Measurements from ENCODE around the gene SCMH1.

SCMH1 gene

DNA sequence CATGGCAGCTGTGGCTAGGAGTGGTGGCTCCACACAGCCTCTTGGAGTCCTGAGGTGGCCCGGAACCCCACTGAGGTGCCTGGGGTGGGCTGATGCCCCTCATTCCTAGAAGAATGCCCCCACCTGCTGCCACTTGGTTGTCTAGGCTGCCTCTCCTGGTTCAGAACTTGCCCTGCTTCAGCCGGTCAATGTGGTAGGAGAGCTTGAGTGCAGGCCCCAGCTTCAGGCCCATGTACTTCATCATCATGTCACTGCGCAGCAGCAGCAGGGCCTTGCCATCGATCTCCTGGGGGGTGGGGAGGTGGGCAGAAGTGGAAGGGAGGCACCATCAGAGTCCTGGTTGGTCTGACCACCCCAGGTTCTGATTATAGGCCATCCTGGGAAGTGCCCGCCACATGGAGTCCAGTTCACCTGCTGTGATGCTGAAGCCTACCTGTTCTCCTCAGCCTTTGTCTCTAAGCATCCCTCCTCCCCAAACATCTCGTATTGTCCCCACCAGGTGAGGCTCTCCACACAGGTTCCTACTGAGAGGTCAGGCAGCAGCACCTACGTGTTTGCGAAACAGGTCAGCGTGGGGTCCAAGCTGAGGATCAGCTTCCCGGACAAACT is 214.0 kb downstream of the SCMH1 start:
- no peak overlapping the region for H2AFZ ChIP-seq (ENCODE audit: low read depth, low read length, severe bottlenecking)
- no peaks in the 10 kb centered on the region; the same call in 1 of the 2 replicates for H3F3A ChIP-seq (ENCODE audit: insufficient read depth)
- H3K9me3 ChIP-seq (ENCODE audit: insufficient read depth, low read length) = no peaks in the 10 kb centered on the region
- H3K27ac ChIP-seq (ENCODE audit: low read depth, low read length) = no peak overlapping the region
- no peaks in the 10 kb centered on the region for H3K79me2 ChIP-seq (ENCODE audit: insufficient read depth, low read length)
- H3K4me3 ChIP-seq (ENCODE audit: insufficient read depth, low read length, poor library complexity, severe bottlenecking) = no peak overlapping the region
- no peak overlapping the region for H3K4me2 ChIP-seq (ENCODE audit: low read depth, low read length, poor library complexity, severe bottlenecking)
- no peaks in the 10 kb centered on the region for H4K20me1 ChIP-seq (ENCODE audit: low read depth, low read length)
- H3K27me3 ChIP-seq (ENCODE audit: low read length) = no peaks in the 10 kb centered on the region
- H3K9ac ChIP-seq (ENCODE audit: low read length) = no peak overlapping the region
- H3K36me3 ChIP-seq (ENCODE audit: low read length) = no peaks in the 10 kb centered on the region
- TF ChIP-seq EZH2phosphoT487 (conservative IDR thresholded peaks at IDR 0.05; ENCODE audit: low read length) = no peak
- TF ChIP-seq, protein P1, sequence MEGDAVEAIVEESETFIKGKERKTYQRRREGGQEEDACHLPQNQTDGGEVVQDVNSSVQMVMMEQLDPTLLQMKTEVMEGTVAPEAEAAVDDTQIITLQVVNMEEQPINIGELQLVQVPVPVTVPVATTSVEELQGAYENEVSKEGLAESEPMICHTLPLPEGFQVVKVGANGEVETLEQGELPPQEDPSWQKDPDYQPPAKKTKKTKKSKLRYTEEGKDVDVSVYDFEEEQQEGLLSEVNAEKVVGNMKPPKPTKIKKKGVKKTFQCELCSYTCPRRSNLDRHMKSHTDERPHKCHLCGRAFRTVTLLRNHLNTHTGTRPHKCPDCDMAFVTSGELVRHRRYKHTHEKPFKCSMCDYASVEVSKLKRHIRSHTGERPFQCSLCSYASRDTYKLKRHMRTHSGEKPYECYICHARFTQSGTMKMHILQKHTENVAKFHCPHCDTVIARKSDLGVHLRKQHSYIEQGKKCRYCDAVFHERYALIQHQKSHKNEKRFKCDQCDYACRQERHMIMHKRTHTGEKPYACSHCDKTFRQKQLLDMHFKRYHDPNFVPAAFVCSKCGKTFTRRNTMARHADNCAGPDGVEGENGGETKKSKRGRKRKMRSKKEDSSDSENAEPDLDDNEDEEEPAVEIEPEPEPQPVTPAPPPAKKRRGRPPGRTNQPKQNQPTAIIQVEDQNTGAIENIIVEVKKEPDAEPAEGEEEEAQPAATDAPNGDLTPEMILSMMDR (IDR thresholded peaks at IDR 0.05; ENCODE audit: insufficient read depth, low read length, poor library complexity, severe bottlenecking) = no peak
- no peaks in the 10 kb centered on the region for H3K9me2 ChIP-seq (replicated peaks; ENCODE audit: insufficient read depth, low read length)

DNA sequence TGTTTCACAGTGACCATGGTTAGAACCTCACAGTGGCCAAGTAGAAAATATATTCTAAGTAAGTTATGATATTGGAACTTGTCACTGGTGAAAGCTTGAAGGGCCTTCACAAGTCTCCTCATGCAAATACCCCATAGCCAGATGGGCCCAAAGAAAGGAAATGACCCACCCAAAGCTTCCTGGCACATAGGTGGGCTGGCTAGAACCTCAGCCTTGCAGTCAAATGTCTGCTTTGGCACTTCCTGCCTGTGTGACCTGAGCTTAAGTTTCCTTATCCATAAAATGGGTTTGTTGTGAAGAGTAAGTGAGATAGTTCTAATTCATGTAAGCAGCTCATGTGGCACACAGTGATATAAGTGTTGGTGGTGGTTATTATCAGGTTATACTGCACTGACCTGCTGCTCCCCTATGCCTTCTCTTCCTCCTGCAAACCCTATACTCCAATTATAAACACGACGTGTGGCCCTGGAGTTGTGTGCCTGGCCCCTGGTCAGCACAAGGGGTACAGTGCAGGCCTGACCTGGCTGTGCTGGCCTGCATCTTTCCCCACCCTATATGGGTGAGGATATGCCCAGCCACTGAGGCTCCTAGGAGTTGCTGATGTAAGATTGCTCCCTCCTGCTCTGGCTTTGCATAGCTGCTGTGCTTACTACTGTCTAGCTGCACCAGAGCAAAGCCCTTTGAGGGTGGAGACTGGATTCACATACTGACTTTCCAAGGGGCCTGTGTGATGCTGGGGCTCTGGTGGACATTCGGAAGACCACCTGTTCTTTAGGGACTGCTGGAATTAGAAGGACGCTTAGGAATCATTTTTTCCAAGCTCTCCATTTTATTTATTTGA is 215.9 kb downstream of the SCMH1 start:
- H3K36me3 ChIP-seq (ENCODE audit: low read length) = no peaks in the 10 kb centered on the region
- no peaks in the 10 kb centered on the region for H3K9me3 ChIP-seq (ENCODE audit: insufficient read depth, low read length)
- H3K79me2 ChIP-seq (ENCODE audit: insufficient read depth, low read length) = no peaks in the 10 kb centered on the region
- no peak overlapping the region for H3K27ac ChIP-seq (ENCODE audit: low read depth, low read length)
- TF ChIP-seq, protein P1 (IDR thresholded peaks at IDR 0.05; ENCODE audit: insufficient read depth, low read length, poor library complexity, severe bottlenecking) = no peak
- TF ChIP-seq EZH2phosphoT487 (conservative IDR thresholded peaks at IDR 0.05; ENCODE audit: low read length) = no peak
- no peaks in the 10 kb centered on the region; the same call in 1 of the 2 replicates for H3F3A ChIP-seq (ENCODE audit: insufficient read depth)
- no peaks in the 10 kb centered on the region for H3K9me2 ChIP-seq (replicated peaks; ENCODE audit: insufficient read depth, low read length)
- no peaks in the 10 kb centered on the region for H4K20me1 ChIP-seq (ENCODE audit: low read depth, low read length)
- H3K9ac ChIP-seq (ENCODE audit: low read length) = no peak overlapping the region
- H3K4me2 ChIP-seq (ENCODE audit: low read depth, low read length, poor library complexity, severe bottlenecking) = no peak overlapping the region
- no peak overlapping the region for H3K4me3 ChIP-seq (ENCODE audit: insufficient read depth, low read length, poor library complexity, severe bottlenecking)
- no peaks in the 10 kb centered on the region for H3K27me3 ChIP-seq (ENCODE audit: low read length)
- no peak overlapping the region for H2AFZ ChIP-seq (ENCODE audit: low read depth, low read length, severe bottlenecking)

DNA sequence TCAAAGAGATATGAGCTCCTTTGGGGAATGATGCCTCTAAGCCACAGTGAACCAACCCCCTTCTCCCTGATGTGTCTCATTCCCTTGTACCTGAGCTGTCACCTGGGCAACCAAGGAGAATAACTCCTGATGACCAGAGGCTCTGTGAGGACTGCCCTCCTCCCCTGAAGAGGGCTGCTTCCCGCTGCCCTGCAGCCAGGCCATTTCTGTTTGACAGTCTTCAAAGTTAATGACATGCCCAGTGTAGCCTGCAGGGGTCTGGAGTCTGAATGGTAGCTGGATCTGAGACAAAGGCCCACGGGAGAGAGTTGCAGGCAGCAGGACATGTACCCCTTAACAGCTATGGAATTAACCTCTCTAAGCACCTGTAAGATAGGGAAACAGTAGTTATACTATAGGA is 217.2 kb downstream of the SCMH1 start:
- H3K9ac ChIP-seq (ENCODE audit: low read length) = no peak overlapping the region
- H3F3A ChIP-seq (ENCODE audit: insufficient read depth) = no peaks in the 10 kb centered on the region; the same call in 1 of the 2 replicates
- no peak overlapping the region for H3K4me3 ChIP-seq (ENCODE audit: insufficient read depth, low read length, poor library complexity, severe bottlenecking)
- H3K27ac ChIP-seq (ENCODE audit: low read depth, low read length) = no peak overlapping the region
- H3K9me3 ChIP-seq (ENCODE audit: insufficient read depth, low read length) = no peaks in the 10 kb centered on the region
- H3K4me2 ChIP-seq (ENCODE audit: low read depth, low read length, poor library complexity, severe bottlenecking) = no peak overlapping the region
- H3K9me2 ChIP-seq (replicated peaks; ENCODE audit: insufficient read depth, low read length) = no peaks in the 10 kb centered on the region
- H3K36me3 ChIP-seq (ENCODE audit: low read length) = no peaks in the 10 kb centered on the region
- no peaks in the 10 kb centered on the region for H3K27me3 ChIP-seq (ENCODE audit: low read length)
- no peaks in the 10 kb centered on the region for H3K79me2 ChIP-seq (ENCODE audit: insufficient read depth, low read length)
- H2AFZ ChIP-seq (ENCODE audit: low read depth, low read length, severe bottlenecking) = no peak overlapping the region
- TF ChIP-seq, protein P1 (IDR thresholded peaks at IDR 0.05; ENCODE audit: insufficient read depth, low read length, poor library complexity, severe bottlenecking) = no peak
- TF ChIP-seq EZH2phosphoT487 (conservative IDR thresholded peaks at IDR 0.05; ENCODE audit: low read length) = no peak
- no peaks in the 10 kb centered on the region for H4K20me1 ChIP-seq (ENCODE audit: low read depth, low read length)
